DMS53 treated with DMSO at 0.1 percent for 48 hours (cell line): Measurements from ENCODE around the gene PAGE2B.
"Not testable (repeated sequence)": the region's sequence is repeated elsewhere in the genome, so short reads cannot be mapped to it uniquely, and the experiment has no call there.

ENCODE experiments used
- DNase-seq: peaks from one replicate; lab custom pipeline; 2025; ENCODE audit not compliant: unreplicated experiment; lab: John Stamatoyannopoulos, UW

The PAGE2B gene

GRCh38 chrX:55107911-55108310 lies 33.1 kb downstream of the PAGE2B start:
- DNase-seq: no peak

GRCh38 chrX:55109306-55109705 lies 34.5 kb downstream of the PAGE2B start:
- no peak for DNase-seq

GRCh38 chrX:55111578-55112254 lies 36.9 kb downstream of the PAGE2B start:
- DNase-seq: peak; percentile 24

GRCh38 chrX:55116589-55116988 lies 41.8 kb downstream of the PAGE2B start:
- not testable (repeated sequence) for DNase-seq

GRCh38 chrX:55118574-55118973 lies 43.7 kb downstream of the PAGE2B start:
- DNase-seq: no peak

GRCh38 chrX:55119271-55119670 lies 44.4 kb downstream of the PAGE2B start:
- no peak for DNase-seq

GRCh38 chrX:55119712-55120111 lies 44.9 kb downstream of the PAGE2B start:
- DNase-seq: no peak

GRCh38 chrX:55120761-55121358 lies 46.0 kb downstream of the PAGE2B start:
- DNase-seq: no peak

GRCh38 chrX:55123900-55124299 lies 49.1 kb downstream of the PAGE2B start:
- DNase-seq: no peak

- no peak for DNase-seq
These were observed 52.9 kb downstream of the PAGE2B start for GRCh38 chrX:55127692-55128091.
